NCI-H446 (cell line): ENCODE results near the gene CDC42EP4.
"Not testable (repeated sequence)": the region's sequence is repeated elsewhere in the genome, so short reads cannot be mapped to it uniquely, and the experiment has no call there.

Experiments used
- DNase-seq, 2 experiments: peaks; one replicate each; lab custom pipeline; 2025; lab: John Stamatoyannopoulos, UW

CDC42EP4 gene

GRCh38 chr17:73319766-73320165, 8.0 kb upstream of the CDC42EP4 start:
- DNase-seq = no peak

- DNase-seq = no peak
Measured at GRCh38 chr17:73318836-73319235, 7.0 kb upstream of the CDC42EP4 start.

GRCh38 chr17:73318427-73318813, 6.6 kb upstream of the CDC42EP4 start:
- DNase-seq = no peak

GRCh38 chr17:73317513-73318426, 6.0 kb upstream of the CDC42EP4 start:
- no peak for DNase-seq

GRCh38 chr17:73316919-73317505, 5.2 kb upstream of the CDC42EP4 start:
- no peak for DNase-seq

GRCh38 chr17:73315471-73315870, 3.7 kb upstream of the CDC42EP4 start:
- DNase-seq = no peak

GRCh38 chr17:73313526-73314127, 1.8 kb upstream of the CDC42EP4 start:
- no peak for DNase-seq

GRCh38 chr17:73312887-73313286, 1.1 kb upstream of the CDC42EP4 start:
- DNase-seq = not testable (repeated sequence)

- no peak for DNase-seq
Measured at GRCh38 chr17:73311428-73311780, 397 bp downstream of the CDC42EP4 start.

GRCh38 chr17:73309727-73310596, 1.8 kb downstream of the CDC42EP4 start:
- DNase-seq = no peak

GRCh38 chr17:73308959-73309358, 2.8 kb downstream of the CDC42EP4 start:
- DNase-seq = not testable (repeated sequence)

GRCh38 chr17:73308017-73308823, 3.6 kb downstream of the CDC42EP4 start:
- no peak for DNase-seq

GRCh38 chr17:73307130-73307529, 4.7 kb downstream of the CDC42EP4 start:
- DNase-seq = peak; percentile 14 to 71

GRCh38 chr17:73305845-73306836, 5.7 kb downstream of the CDC42EP4 start:
- DNase-seq = no peak

- no peak for DNase-seq
Measured at GRCh38 chr17:73304971-73305812, 6.6 kb downstream of the CDC42EP4 start.

GRCh38 chr17:73304438-73304837, 7.4 kb downstream of the CDC42EP4 start:
- DNase-seq = no peak

- no peak for DNase-seq
Measured at GRCh38 chr17:73302189-73302588, 9.6 kb downstream of the CDC42EP4 start.

- DNase-seq = no peak
Measured at GRCh38 chr17:73301369-73301768, 10.4 kb downstream of the CDC42EP4 start.

- DNase-seq = no peak
Measured at GRCh38 chr17:73300392-73300791, 11.4 kb downstream of the CDC42EP4 start.
